Liver (tissue), 10 donors: ENCODE measurements around the gene SERINC4. TPM values are rescaled to one million over a fixed set of nuclear protein-coding genes. Genes with fewer than 3 reads are reported as not detected.
"Not testable (repeated sequence)": the region's sequence is repeated elsewhere in the genome, so short reads cannot be mapped to it uniquely, and the experiment has no call there.

Experiments used
- DNase-seq: peaks from one replicate; pipeline ENCODE4 v3.0.0-alpha.2; 2017; ENCODE audit warnings: low spot score
- H3K27ac ChIP-seq, 2 donors: one replicate each; pipeline ENCODE4 v1.7.0; 2013; ENCODE audit warnings: inconsistent platforms in 2 of 2, low read length in 2 of 2, control low read depth in 1 of 2, low read depth in 1 of 2, mild to moderate bottlenecking in 1 of 2
- H3K27me3 ChIP-seq, 4 donors: one replicate each; pipeline versions ENCODE4 v1.6.1 to v1.7.0; 2013; ENCODE audit warnings: low read length in 3 of 4, inconsistent platforms in 1 of 4, mild to moderate bottlenecking in 1 of 4, moderate library complexity in 1 of 4; ENCODE audit not compliant: control insufficient read depth in 4 of 4, insufficient read depth in 4 of 4
- H3K36me3 ChIP-seq, 4 donors: one replicate each; pipeline versions ENCODE4 v1.6.1 to v1.7.0; 2013; ENCODE audit warnings: low read length in 3 of 4, mild to moderate bottlenecking in 3 of 4, low read depth in 1 of 4, moderate library complexity in 1 of 4; ENCODE audit not compliant: control insufficient read depth in 4 of 4, insufficient read depth in 3 of 4
- H3K4me1 ChIP-seq, 4 donors: one replicate each; pipeline versions ENCODE4 v1.6.1 to v1.7.0; 2013; ENCODE audit warnings: low read length in 3 of 4, mild to moderate bottlenecking in 3 of 4, moderate library complexity in 1 of 4; ENCODE audit not compliant: control insufficient read depth in 4 of 4, insufficient read depth in 4 of 4
- H3K4me3 ChIP-seq, 3 donors: one replicate each; pipeline versions ENCODE4 v1.6.1 to v1.7.0; 2013; ENCODE audit warnings: low read length in 3 of 3, control low read depth in 1 of 3, low read depth in 1 of 3, mild to moderate bottlenecking in 1 of 3
- H3K9ac ChIP-seq, 2 donors: one replicate each; pipeline ENCODE4 v1.7.0; 2013; ENCODE audit warnings: low read length in 2 of 2, mild to moderate bottlenecking in 2 of 2, moderate library complexity in 2 of 2, control low read depth in 1 of 2, low read depth in 1 of 2
- H3K9me3 ChIP-seq, 4 donors: one replicate each; pipeline versions ENCODE4 v1.6.1 to v1.7.0; 2013; ENCODE audit warnings: low read length in 3 of 4; ENCODE audit not compliant: control insufficient read depth in 4 of 4
- REST ChIP-seq: IDR thresholded peaks from 2 replicates; pipeline ENCODE4 v1.6.1; 2016; ENCODE audit warnings: antibody characterized with exemption, mild to moderate bottlenecking
- SP1 ChIP-seq: IDR thresholded peaks from 2 replicates; pipeline ENCODE4 v1.6.1; 2018; ENCODE audit warnings: antibody characterized with exemption, mild to moderate bottlenecking
- TAF1 ChIP-seq: conservative IDR thresholded peaks from 2 replicates; pipeline ENCODE4 v1.6.1; 2016; ENCODE audit warnings: antibody characterized with exemption, mild to moderate bottlenecking
- WGBS: extraction: QIAGEN DNeasy Blood & Tissue Kit; methylation state at CpG from one replicate; pipeline ENCODE4 v1.1.7; 2013; 5-methylcytosine and 5-hydroxymethylcytosine counted together
- polyA plus RNA-seq, 2 donors: library from polyadenylated mRNA; stranded (reverse) in 1 of 2; unstranded in 1 of 2; fragments of 200-250 nt in 1 of 2; fragments of >200 nt in 1 of 2; fragmentation: Nextera tagmentation in 1 of 2; extraction: Ambion mirVana in 1 of 2; gene quantifications; one replicate each; pipeline versions ENCODE4 v1.2.1 to v1.2.3, GENCODE V29; 2013 to 2015
- small RNA-seq: library from RNA; depleted of rRNA; stranded (forward); fragments of <200 nt; gene quantifications from one replicate; pipeline ENCODE3, GENCODE V24; 2014
- total RNA-seq, 2 donors: library from RNA; depleted of rRNA; stranded (reverse); fragments of >200 nt; gene quantifications; one replicate each; pipeline ENCODE4 v1.2.3, GENCODE V29; 2014
- donor health status: healthy.
- donor health status: healthy.
- donor health status: healthy.
- donor health status: healthy.
- donor health status: healthy.

Gene SERINC4
- total and polyA plus RNA-seq, 4 donors: 0.06 TPM; not detected in 3

GRCh38 chr15:43746903-43747309 is 53.1 kb downstream of the SERINC4 start:
- not testable (repeated sequence) for H3K36me3 ChIP-seq, DNase-seq, H3K9me3 ChIP-seq, H3K27me3 ChIP-seq
- peaks cover 13 to 28% (median 24%) of the 10 kb centered on the region in 4 donors for H3K4me1 ChIP-seq
- under 1% methylated on average over 12 of the region's 12 CpGs for WGBS
- peak overlapping the region; percentile 83 to 91 (median 90) for H3K4me3 ChIP-seq
- peak overlapping the region; percentile 78 to 89 for H3K9ac ChIP-seq
- peak overlapping the region; percentile 93 to 98 for H3K27ac ChIP-seq

GRCh38 chr15:43746245-43746902 is 53.6 kb downstream of the SERINC4 start, which contains the start of gene PDIA3:
PDIA3 (plus strand) TSS chr15:43746438; CDS start chr15:43746540, 102 bp downstream.
- H3K36me3 ChIP-seq, H3K27me3 ChIP-seq, H3K9me3 ChIP-seq: not testable (repeated sequence)
- DNase-seq: peak; percentile 93
- Histone ChIP-seq H3K4me1 (peaks cover 11 to 23% (median 19%) of the 10 kb centered on the region in 4 donors), H3K27ac (peak within 1 kb of the TSS; percentile 93 to 98), H3K4me3 (peak within 1 kb of the TSS; percentile 83 to 91 (median 90)), H3K9ac (peak within 1 kb of the TSS; percentile 78 to 89)
- under 1% methylated on average over 84 of the region's 84 CpGs for WGBS
- peak; percentile 44 for TF ChIP-seq REST
- TF ChIP-seq TAF1: peak; percentile 28
- peak; percentile 25 for TF ChIP-seq SP1

Small RNA genes lying within 50 kb of the gene (small RNA-seq; reads per million reads assigned to genes)
- gene MIR1282: not detected

Other genes starting within 250 kb of the SERINC4 start
- 10 to 100 TPM; 11.9 to 18.2 TPM for gene PPIP5K1, start 210.0 kb downstream of the SERINC4 start, total RNA-seq
- 1 to 10 TPM; 2.5 to 5.4 TPM for gene PPIP5K1, start 210.0 kb downstream of the SERINC4 start, polyA plus RNA-seq
- gene CKMT1B, start 206.2 kb downstream of the SERINC4 start, total RNA-seq: under 1 TPM in 1 of 2 donors, not detected in 1; 0.37 TPM
- gene CKMT1B, start 206.2 kb downstream of the SERINC4 start, polyA plus RNA-seq: under 1 TPM in 1 of 2 donors, not detected in 1; 0.03 TPM
- gene STRC, start 181.4 kb downstream of the SERINC4 start, total RNA-seq: under 1 TPM in 1 of 2 donors, not detected in 1; 0.25 TPM
- under 1 TPM; 0.02 to 0.29 TPM for gene STRC, start 181.4 kb downstream of the SERINC4 start, polyA plus RNA-seq
- 1 to 10 TPM in 1 of 2 donors, under 1 TPM in 1; 0.33 to 3.4 TPM for gene CATSPER2, start 151.4 kb downstream of the SERINC4 start, total RNA-seq
- gene CATSPER2, start 151.4 kb downstream of the SERINC4 start, polyA plus RNA-seq: under 1 TPM; 0.16 to 0.74 TPM
- under 1 TPM in 1 of 2 donors, not detected in 1; 0.65 TPM for gene CKMT1A, start 106.4 kb downstream of the SERINC4 start, total RNA-seq
- gene CKMT1A, start 106.4 kb downstream of the SERINC4 start, polyA plus RNA-seq: not detected
- gene PDIA3, start 53.8 kb downstream of the SERINC4 start, total RNA-seq: 100 to 1,000 TPM; 109 to 272 TPM
- gene PDIA3, start 53.8 kb downstream of the SERINC4 start, polyA plus RNA-seq: 100 to 1,000 TPM; 159 to 328 TPM
- gene ELL3, start 23.3 kb downstream of the SERINC4 start, total RNA-seq: under 1 TPM; 0.89 to 0.92 TPM
- 1 to 10 TPM in 1 of 2 donors, under 1 TPM in 1; 0.74 to 1.4 TPM for gene ELL3, start 23.3 kb downstream of the SERINC4 start, polyA plus RNA-seq
- gene SERF2, start 7.9 kb downstream of the SERINC4 start, total RNA-seq: 100 to 1,000 TPM; 195 to 480 TPM
- 1,000 to 10,000 TPM; 1,197 to 1,329 TPM for gene SERF2, start 7.9 kb downstream of the SERINC4 start, polyA plus RNA-seq
- 1 to 10 TPM; 4.8 to 7.9 TPM for gene HYPK, start 379 bp upstream of the SERINC4 start, total RNA-seq
- 10 to 100 TPM in 1 of 2 donors, 1 to 10 TPM in 1; 6.8 to 18.7 TPM for gene HYPK, start 379 bp upstream of the SERINC4 start, polyA plus RNA-seq
- 1 to 10 TPM; 8.1 to 8.3 TPM for gene MFAP1, start 24.5 kb upstream of the SERINC4 start, total RNA-seq
- 1 to 10 TPM; 7.9 to 8.1 TPM for gene MFAP1, start 24.5 kb upstream of the SERINC4 start, polyA plus RNA-seq
- 10 to 100 TPM in 1 of 2 donors, under 1 TPM in 1; 0.84 to 17.4 TPM for gene WDR76, start 26.8 kb upstream of the SERINC4 start, total RNA-seq
- gene WDR76, start 26.8 kb upstream of the SERINC4 start, polyA plus RNA-seq: under 1 TPM; 0.44 to 0.78 TPM